Measurements from ENCODE around the gene MYLK4. TPM values are rescaled to one million over a fixed set of nuclear protein-coding genes. Genes with fewer than 3 reads are reported as not detected.

Gene MYLK4
- total and polyA plus RNA-seq, 2 donors (not counting 1 experiment from before 2014, with no cell fraction given): 0.33 to 0.59 TPM

GRCh38 chr6:2754393-2754792 lies 3.7 kb upstream of the MYLK4 start:
- H3K4me2 ChIP-seq (ENCODE audit: extremely low read depth, insufficient read depth, low read length): no peak overlapping the region
- H2AFZ ChIP-seq (ENCODE audit: low read length): no peak overlapping the region
- TF ChIP-seq CTCF (conservative IDR thresholded peaks at IDR 0.05 in 1 of 2, IDR thresholded peaks at IDR 0.05 in 1 of 2; ENCODE audit: low read depth in 1 of 2, low read length in 2 of 2) (no peak), EZH2 (IDR thresholded peaks at IDR 0.05; ENCODE audit: low read length, missing control alignments) (no peak)
- H3K9ac ChIP-seq (ENCODE audit: insufficient read depth, low read length): no peak overlapping the region
- no peaks in the 10 kb centered on the region for H3K4me1 ChIP-seq (ENCODE audit: control insufficient read depth, extremely low read depth, insufficient read depth, low read length)
- H3K27ac ChIP-seq (ENCODE audit: insufficient read depth, low read length): no peak overlapping the region
- no peaks in the 10 kb centered on the region for H4K20me1 ChIP-seq (ENCODE audit: control insufficient read depth, extremely low read depth, insufficient read depth, low read length)
- H3K79me2 ChIP-seq (ENCODE audit: control insufficient read depth, insufficient read depth, low read length): no peaks in the 10 kb centered on the region
- H3K4me3 ChIP-seq (replicated peaks in 1 of 4; ENCODE audit: control extremely low read depth in 1 of 4, insufficient read depth in 1 of 4, low read depth in 3 of 4, low read length in 4 of 4): no peak overlapping the region
- H3K9me3 ChIP-seq (ENCODE audit: control insufficient read depth, insufficient read depth, low read depth, low read length): no peaks in the 10 kb centered on the region
- no peaks in the 10 kb centered on the region for H3K36me3 ChIP-seq (ENCODE audit: control insufficient read depth, insufficient read depth, low read length)
- no peaks in the 10 kb centered on the region for H3K27me3 ChIP-seq (ENCODE audit: control insufficient read depth, insufficient read depth, low read length)
- DNase-seq (ENCODE audit: low read depth in 2 of 2): no peak

GRCh38 chr6:2753743-2754142 lies 3.0 kb upstream of the MYLK4 start:
- no peaks in the 10 kb centered on the region for H4K20me1 ChIP-seq (ENCODE audit: control insufficient read depth, extremely low read depth, insufficient read depth, low read length)
- H3K9me3 ChIP-seq (ENCODE audit: control insufficient read depth, insufficient read depth, low read depth, low read length): no peaks in the 10 kb centered on the region
- no peak overlapping the region for H3K4me2 ChIP-seq (ENCODE audit: extremely low read depth, insufficient read depth, low read length)
- no peaks in the 10 kb centered on the region for H3K36me3 ChIP-seq (ENCODE audit: control insufficient read depth, insufficient read depth, low read length)
- H3K4me1 ChIP-seq (ENCODE audit: control insufficient read depth, extremely low read depth, insufficient read depth, low read length): no peaks in the 10 kb centered on the region
- no peak overlapping the region for H3K4me3 ChIP-seq (replicated peaks in 1 of 4; ENCODE audit: control extremely low read depth in 1 of 4, insufficient read depth in 1 of 4, low read depth in 3 of 4, low read length in 4 of 4)
- no peak for DNase-seq (ENCODE audit: low read depth in 2 of 2)
- no peak overlapping the region for H2AFZ ChIP-seq (ENCODE audit: low read length)
- H3K9ac ChIP-seq (ENCODE audit: insufficient read depth, low read length): no peak overlapping the region
- TF ChIP-seq EZH2 (IDR thresholded peaks at IDR 0.05; ENCODE audit: low read length, missing control alignments) (no peak), CTCF (conservative IDR thresholded peaks at IDR 0.05 in 1 of 2, IDR thresholded peaks at IDR 0.05 in 1 of 2; ENCODE audit: low read depth in 1 of 2, low read length in 2 of 2) (no peak)
- H3K27me3 ChIP-seq (ENCODE audit: control insufficient read depth, insufficient read depth, low read length): no peaks in the 10 kb centered on the region
- no peak overlapping the region for H3K27ac ChIP-seq (ENCODE audit: insufficient read depth, low read length)
- H3K79me2 ChIP-seq (ENCODE audit: control insufficient read depth, insufficient read depth, low read length): no peaks in the 10 kb centered on the region

- Histone ChIP-seq H3K27me3 (ENCODE audit: control insufficient read depth, insufficient read depth, low read length) (no peaks in the 10 kb centered on the region), H3K9me3 (ENCODE audit: control insufficient read depth, insufficient read depth, low read depth, low read length) (no peaks in the 10 kb centered on the region), H3K4me2 (ENCODE audit: extremely low read depth, insufficient read depth, low read length) (no peak overlapping the region), H2AFZ (ENCODE audit: low read length) (no peak overlapping the region), H3K9ac (ENCODE audit: insufficient read depth, low read length) (no peak overlapping the region), H3K4me1 (ENCODE audit: control insufficient read depth, extremely low read depth, insufficient read depth, low read length) (no peaks in the 10 kb centered on the region), H3K4me3 (replicated peaks in 1 of 4; ENCODE audit: control extremely low read depth in 1 of 4, insufficient read depth in 1 of 4, low read depth in 3 of 4, low read length in 4 of 4) (no peak overlapping the region), H4K20me1 (ENCODE audit: control insufficient read depth, extremely low read depth, insufficient read depth, low read length) (no peaks in the 10 kb centered on the region), H3K79me2 (ENCODE audit: control insufficient read depth, insufficient read depth, low read length) (no peaks in the 10 kb centered on the region), H3K27ac (ENCODE audit: insufficient read depth, low read length) (no peak overlapping the region), H3K36me3 (ENCODE audit: control insufficient read depth, insufficient read depth, low read length) (no peaks in the 10 kb centered on the region)
- TF ChIP-seq EZH2 (IDR thresholded peaks at IDR 0.05; ENCODE audit: low read length, missing control alignments) (no peak), CTCF (conservative IDR thresholded peaks at IDR 0.05 in 1 of 2, IDR thresholded peaks at IDR 0.05 in 1 of 2; ENCODE audit: low read depth in 1 of 2, low read length in 2 of 2) (no peak)
- DNase-seq (ENCODE audit: low read depth in 2 of 2): no peak
Observed at GRCh38 chr6:2753110-2753489, 2.4 kb upstream of the MYLK4 start.
